Spleen (tissue), 11 donors: ENCODE results near the gene CRIP1. TPM values are rescaled to one million over a fixed set of nuclear protein-coding genes. Genes with fewer than 3 reads are reported as not detected.

Experiments
- DNase-seq: peaks from one replicate; pipeline ENCODE4 v3.0.0-alpha.2; 2020
- H3K27ac ChIP-seq, 8 donors: fragments of 200-600 bp; sonication (generic) in 7 of 8; 1 replicate in 4 of 8; 2 replicates in 4 of 8; pipeline versions ENCODE4 v1.5.0 to v1.8.0; 2016 to 2021; ENCODE audit warnings: inconsistent platforms in 4 of 8, mild to moderate bottlenecking in 4 of 8, moderate library complexity in 1 of 8
- H3K27me3 ChIP-seq, 7 donors: fragments of 200-600 bp; sonication (generic) in 6 of 7; replicated peaks in 1 of 7; 1 replicate in 4 of 7; 2 replicates in 3 of 7; pipeline versions ENCODE4 v1.5.0 to v1.8.0; 2016 to 2021; ENCODE audit warnings: inconsistent platforms in 3 of 7, mild to moderate bottlenecking in 1 of 7
- H3K36me3 ChIP-seq, 6 donors: fragments of 200-600 bp; sonication (generic) in 5 of 6; 1 replicate in 4 of 6; 2 replicates in 2 of 6; pipeline versions ENCODE4 v1.5.0 to v1.8.0; 2016 to 2021; ENCODE audit warnings: inconsistent platforms in 2 of 6
- H3K4me1 ChIP-seq, 6 donors: fragments of 200-600 bp; sonication (generic) in 5 of 6; 1 replicate in 3 of 6; 2 replicates in 3 of 6; pipeline versions ENCODE4 v1.5.0 to v1.8.0; 2016 to 2021; ENCODE audit warnings: inconsistent platforms in 3 of 6
- H3K4me3 ChIP-seq, 8 donors: fragments of 200-600 bp; sonication (generic) in 7 of 8; 1 replicate in 4 of 8; 2 replicates in 4 of 8; pipeline versions ENCODE4 v1.5.0 to v1.8.0; 2016 to 2021; ENCODE audit warnings: inconsistent platforms in 4 of 8, mild to moderate bottlenecking in 4 of 8, moderate library complexity in 2 of 8
- H3K9me3 ChIP-seq, 8 donors: fragments of 200-600 bp; sonication (generic) in 7 of 8; 1 replicate in 4 of 8; 2 replicates in 4 of 8; pipeline versions ENCODE4 v1.5.0 to v1.8.0; 2016 to 2021; ENCODE audit warnings: inconsistent platforms in 4 of 8
- POLR2A ChIP-seq, 3 donors: fragments of 450-650 bp; IDR thresholded peaks; one replicate each; pipeline ENCODE4 v1.5.1; 2017; ENCODE audit warnings: antibody characterized with exemption in 3 of 3, mild to moderate bottlenecking in 1 of 3
- POLR2AphosphoS5 ChIP-seq, 3 donors: sonication (generic); formaldehyde crosslinking; IDR thresholded peaks; one replicate each; pipeline ENCODE4 v1.5.1; 2017; ENCODE audit warnings: antibody characterized with exemption in 3 of 3
- WGBS, 5 donors: extraction: QIAGEN DNeasy Blood & Tissue Kit in 3 of 5; methylation state at CpG; one replicate each; pipeline versions ENCODE4 v1.1.5 to v1.1.7; 2013 to 2018; 5-methylcytosine and 5-hydroxymethylcytosine counted together
- intact Hi-C: fragments of 100-400 bp; cut with DNase I; formaldehyde crosslinking; loops from one replicate; pipeline ENCODE4 v1.15.0; 2023; ENCODE audit warnings: low total_unique reads
- polyA plus RNA-seq, 3 donors: library from polyadenylated mRNA; stranded (reverse); fragments of 200-250 nt; gene quantifications; one replicate each; pipeline ENCODE4 v1.2.1, GENCODE V29; 2013
- total RNA-seq, 7 donors: library from RNA; depleted of rRNA in 3 of 7; stranded (reverse); fragments of >200 nt in 3 of 7; fragmentation: NEBNext Ultra II Directional in 4 of 7; extraction: Animal tissue kit (Norgen Biotek cat#: 25700) in 4 of 7; gene quantifications; one replicate each; pipeline versions ENCODE4 v1.1.0 to v1.2.1, GENCODE V29; 2016 to 2021
- TF ChIP-seq, protein P1 (sequence below), 11 experiments: fragments of 200-600 bp in 7 of 11; fragments of 450-650 bp in 4 of 11; sonication (generic) in 4 of 11; IDR thresholded peaks in 8 of 11; conservative IDR thresholded peaks in 3 of 11; 1 replicate in 7 of 11; 2 replicates in 4 of 11; pipeline versions ENCODE4 v1.4.0 to v1.8.0; 2016 to 2021; ENCODE audit warnings: antibody characterized with exemption in 11 of 11, inconsistent platforms in 4 of 11, mild to moderate bottlenecking in 1 of 11
- donor health status: healthy with polysubstance abuse.
- donor health status: DM: no; HTN: no; CAD: no; lungs with moderate emphysema.
- donor health status: DM: no; HTN: no; CAD: no.
- donor health status: Bipolar disorder and iron deficiency.
- donor health status: healthy.
- donor health status: DM: no; HTN: no; CAD: no.
- donor health status: DM: yes; HTN: yes; CAD: no.

Gene CRIP1
- total and polyA plus RNA-seq, 10 donors = 20.5 to 349 (median 65.3) TPM

DNA sequence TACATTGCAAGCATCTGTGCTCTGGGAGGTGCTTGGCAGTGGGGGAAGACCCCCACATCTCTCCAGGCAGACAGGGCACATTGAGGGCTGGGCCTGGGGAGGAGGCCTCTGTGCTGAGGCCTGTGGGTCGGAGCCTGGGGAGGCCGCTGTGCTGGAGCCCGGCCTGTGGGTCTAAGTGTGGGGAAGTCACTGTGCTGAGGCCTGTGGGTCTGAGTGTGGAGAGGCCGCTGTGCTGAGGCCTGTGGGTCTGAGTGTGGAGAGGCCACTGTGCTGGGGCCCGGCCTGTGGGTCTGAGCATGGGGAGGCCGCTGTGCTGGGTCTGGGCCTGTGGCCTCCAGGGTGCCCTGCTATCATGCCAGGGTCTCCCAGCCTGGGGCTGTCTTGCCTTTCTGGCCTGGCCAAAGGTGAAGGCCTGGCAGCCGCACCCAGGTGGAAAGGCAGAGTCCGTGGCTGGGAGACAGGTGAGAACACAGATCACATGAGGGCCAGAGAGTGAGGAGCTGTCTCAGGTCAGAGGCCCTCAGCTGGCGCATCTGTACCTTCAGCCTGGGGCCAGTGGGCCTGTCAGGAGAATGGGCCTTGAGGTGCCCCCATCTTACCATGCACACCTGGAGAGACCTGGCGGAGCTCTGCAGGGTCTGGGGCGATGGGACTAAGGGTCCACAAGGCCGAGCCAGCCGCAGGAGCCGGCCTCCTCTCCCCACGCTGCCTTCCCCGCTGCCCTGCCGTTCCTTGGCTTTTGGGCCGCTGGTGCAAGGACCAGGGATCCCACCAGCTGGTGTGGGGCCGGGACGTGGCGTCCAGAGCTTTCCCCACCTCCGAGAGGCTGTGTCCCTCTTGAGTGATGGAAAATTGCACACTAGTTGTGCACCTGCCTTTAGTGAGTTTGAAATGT lies 30.7 kb upstream of the CRIP1 start:
- intact Hi-C loops = no loop called here
- DNase-seq = no peak
- no peaks in the 10 kb centered on the region for H3K4me1 ChIP-seq
- WGBS, 5 donors = 80 to 94% (median 91%) methylated on average over 6 to 22 of the region's 22 CpGs
- H3K9me3 ChIP-seq = no peaks in the 10 kb centered on the region
- no peak overlapping the region for H3K27ac ChIP-seq
- TF ChIP-seq POLR2A (IDR thresholded peaks at IDR 0.05) (no peak), POLR2AphosphoS5 (IDR thresholded peaks at IDR 0.05) (peak in 1 of 3 donors; percentile 10)
- TF ChIP-seq, protein P1, sequence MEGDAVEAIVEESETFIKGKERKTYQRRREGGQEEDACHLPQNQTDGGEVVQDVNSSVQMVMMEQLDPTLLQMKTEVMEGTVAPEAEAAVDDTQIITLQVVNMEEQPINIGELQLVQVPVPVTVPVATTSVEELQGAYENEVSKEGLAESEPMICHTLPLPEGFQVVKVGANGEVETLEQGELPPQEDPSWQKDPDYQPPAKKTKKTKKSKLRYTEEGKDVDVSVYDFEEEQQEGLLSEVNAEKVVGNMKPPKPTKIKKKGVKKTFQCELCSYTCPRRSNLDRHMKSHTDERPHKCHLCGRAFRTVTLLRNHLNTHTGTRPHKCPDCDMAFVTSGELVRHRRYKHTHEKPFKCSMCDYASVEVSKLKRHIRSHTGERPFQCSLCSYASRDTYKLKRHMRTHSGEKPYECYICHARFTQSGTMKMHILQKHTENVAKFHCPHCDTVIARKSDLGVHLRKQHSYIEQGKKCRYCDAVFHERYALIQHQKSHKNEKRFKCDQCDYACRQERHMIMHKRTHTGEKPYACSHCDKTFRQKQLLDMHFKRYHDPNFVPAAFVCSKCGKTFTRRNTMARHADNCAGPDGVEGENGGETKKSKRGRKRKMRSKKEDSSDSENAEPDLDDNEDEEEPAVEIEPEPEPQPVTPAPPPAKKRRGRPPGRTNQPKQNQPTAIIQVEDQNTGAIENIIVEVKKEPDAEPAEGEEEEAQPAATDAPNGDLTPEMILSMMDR (IDR thresholded peaks at IDR 0.05 in 8 of 11, conservative IDR thresholded peaks at IDR 0.05 in 3 of 11) = no peak
- H3K36me3 ChIP-seq = peaks cover 0 to 87% (median 70%) of the 10 kb centered on the region in 6 donors
- H3K27me3 ChIP-seq = no peaks in the 10 kb centered on the region
- H3K4me3 ChIP-seq = no peak overlapping the region

DNA sequence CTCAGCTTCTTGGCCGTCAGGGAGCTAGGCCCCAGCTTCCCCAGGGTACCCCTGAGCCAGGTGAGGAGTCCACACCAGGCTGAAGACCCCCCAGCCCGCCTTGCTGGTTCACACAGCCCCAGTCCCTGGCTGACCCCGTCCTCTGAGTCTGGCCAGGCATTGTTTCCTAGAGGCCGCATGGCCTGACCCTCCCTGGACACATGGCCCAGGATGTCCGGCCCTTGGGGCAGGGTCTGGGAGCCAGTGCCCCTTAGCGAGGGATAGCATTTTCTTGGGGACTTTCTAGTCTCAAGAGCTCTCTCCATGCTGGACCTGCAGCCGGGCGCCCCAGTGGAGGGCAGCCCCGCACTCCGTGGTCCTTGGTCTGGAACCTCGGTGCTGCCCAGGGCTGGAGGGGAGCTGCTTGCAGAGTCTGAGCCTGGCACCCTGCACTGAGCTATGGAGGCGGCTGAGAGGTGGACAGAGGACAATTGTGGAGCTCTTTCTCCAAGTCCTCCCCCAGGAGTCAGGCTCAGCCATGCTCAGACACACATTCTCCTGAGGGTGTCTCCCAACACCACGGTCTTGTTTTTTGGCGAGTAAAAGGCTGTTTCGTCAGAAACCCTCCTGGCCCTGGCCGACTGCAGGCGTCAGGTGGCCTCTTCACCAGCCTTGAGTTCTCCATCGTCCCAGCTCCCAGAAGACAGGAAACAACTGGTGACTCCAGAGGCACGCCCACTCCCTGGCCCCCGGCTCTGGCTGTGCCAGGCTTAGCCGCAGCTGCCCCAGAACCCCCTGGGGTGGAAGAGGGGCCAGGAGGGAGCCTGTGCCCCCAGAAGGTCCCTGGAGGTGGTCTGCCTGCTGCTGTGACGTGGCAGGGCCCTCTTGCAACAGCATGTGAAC lies 29.7 kb upstream of the CRIP1 start:
- Histone ChIP-seq H3K36me3 (peaks cover 0 to 89% (median 74%) of the 10 kb centered on the region in 6 donors), H3K27ac (no peak overlapping the region), H3K4me3 (no peak overlapping the region), H3K27me3 (no peaks in the 10 kb centered on the region), H3K9me3 (no peaks in the 10 kb centered on the region), H3K4me1 (no peaks in the 10 kb centered on the region)
- DNase-seq = no peak
- TF ChIP-seq, protein P1 (IDR thresholded peaks at IDR 0.05 in 8 of 11, conservative IDR thresholded peaks at IDR 0.05 in 3 of 11) = no peak
- peak in 1 of 3 donors; percentile 5 for TF ChIP-seq POLR2AphosphoS5 (IDR thresholded peaks at IDR 0.05)
- intact Hi-C loops = no loop called here
- 79 to 93% (median 85%) methylated on average over 19 to 22 of the region's 22 CpGs for WGBS, 5 donors

DNA sequence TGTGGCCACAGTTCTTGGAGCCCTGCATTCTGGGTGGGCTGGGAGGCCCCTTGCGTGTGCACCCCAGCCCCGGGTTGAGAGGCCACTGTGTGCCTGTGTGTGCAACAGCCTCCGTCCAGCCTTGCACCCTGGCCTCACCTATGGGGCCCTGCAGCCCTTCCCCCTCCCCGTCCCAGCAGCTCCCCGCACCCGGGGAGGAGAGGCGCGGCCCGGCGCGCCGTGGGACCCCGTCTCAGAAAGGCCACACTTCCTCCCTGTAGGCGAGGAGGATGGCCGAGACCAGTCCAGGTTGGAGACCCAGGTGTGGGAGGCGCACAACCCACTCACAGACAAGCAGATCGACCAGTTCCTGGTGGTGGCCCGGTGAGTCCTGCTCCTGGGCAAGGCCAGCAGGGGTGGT lies 28.7 kb upstream of the CRIP1 start:
- no peaks in the 10 kb centered on the region for H3K27me3 ChIP-seq
- no peak for DNase-seq
- peak in 1 of 3 donors; percentile 50 for TF ChIP-seq POLR2AphosphoS5 (IDR thresholded peaks at IDR 0.05)
- TF ChIP-seq, protein P1 (IDR thresholded peaks at IDR 0.05 in 8 of 11, conservative IDR thresholded peaks at IDR 0.05 in 3 of 11) = no peak
- no peak overlapping the region for H3K27ac ChIP-seq
- H3K4me1 ChIP-seq = peaks cover 0 to 6% (median 1%) of the 10 kb centered on the region in 6 donors
- intact Hi-C loops = no loop called here
- WGBS, 5 donors = 75 to 93% (median 89%) methylated on average over 9 to 18 of the region's 18 CpGs
- no peak overlapping the region for H3K4me3 ChIP-seq
- H3K36me3 ChIP-seq = peaks cover 0 to 89% (median 72%) of the 10 kb centered on the region in 6 donors
- H3K9me3 ChIP-seq = no peaks in the 10 kb centered on the region
